HG03571 (cell line): ENCODE results near the gene DENND4A.

ENCODE experiments used
- ATAC-seq: cut with Tn5 transposase; IDR thresholded peaks from one replicate; pipeline ENCODE4 v1.9.1; 2021; ENCODE audit not compliant: unreplicated experiment

DENND4A gene

GRCh38 chr15:65792138-65792987, at the start of gene DENND4A:
Gene DENND4A (minus strand): TSS chr15:65792293. CDS start chr15:65756450, 35,843 bp downstream.
- peak; percentile 80 for ATAC-seq

- ATAC-seq = no peak
These were observed 49.2 kb upstream of the DENND4A start for GRCh38 chr15:65841121-65841930.

- no peak for ATAC-seq
These were observed 47.9 kb upstream of the DENND4A start for GRCh38 chr15:65839985-65840384.

GRCh38 chr15:65839354-65839901, 47.3 kb upstream of the DENND4A start:
- no peak for ATAC-seq

GRCh38 chr15:65837301-65838294, 45.5 kb upstream of the DENND4A start:
- no peak for ATAC-seq

GRCh38 chr15:65836665-65837064, 44.6 kb upstream of the DENND4A start:
- no peak for ATAC-seq

GRCh38 chr15:65835447-65835846, 43.4 kb upstream of the DENND4A start:
- ATAC-seq = no peak

- ATAC-seq = no peak
These were observed 42.6 kb upstream of the DENND4A start for GRCh38 chr15:65834603-65835282.

- ATAC-seq = no peak
These were observed 41.6 kb upstream of the DENND4A start for GRCh38 chr15:65833501-65834205.

GRCh38 chr15:65832549-65833364, 40.7 kb upstream of the DENND4A start:
- peak; percentile 52 for ATAC-seq

- ATAC-seq = no peak
These were observed 37.2 kb upstream of the DENND4A start for GRCh38 chr15:65829130-65829764.

- ATAC-seq = no peak
These were observed 36.5 kb upstream of the DENND4A start for GRCh38 chr15:65828585-65828984.

- ATAC-seq = no peak
These were observed 35.0 kb upstream of the DENND4A start for GRCh38 chr15:65827065-65827464.

GRCh38 chr15:65824941-65825544, 33.0 kb upstream of the DENND4A start:
- ATAC-seq = no peak

GRCh38 chr15:65824031-65824743, 32.1 kb upstream of the DENND4A start:
- ATAC-seq = no peak

GRCh38 chr15:65822316-65822715, 30.2 kb upstream of the DENND4A start:
- ATAC-seq = no peak

GRCh38 chr15:65821070-65821469, 29.0 kb upstream of the DENND4A start:
- no peak for ATAC-seq
